Neural cell (in vitro differentiated cells): ENCODE results near the gene FIGNL2. TPM values are rescaled to one million over a fixed set of nuclear protein-coding genes. Genes with fewer than 3 reads are reported as not detected.

Experiments used
- H2AFZ ChIP-seq: fragments of 200-600, 300-800 bp; sonication (generic), shearing (Covaris generic); 2 replicates; pipeline ENCODE4 v1.6.0; 2014; ENCODE audit warnings: low read depth, mild to moderate bottlenecking, antibody characterized with exemption, low read length, moderate library complexity
- H3F3A ChIP-seq: fragments of 200-600 bp; shearing (Covaris generic); 2 replicates; pipeline ENCODE4 v1.6.1; 2016; ENCODE audit warnings: mild to moderate bottlenecking, moderate library complexity, mixed read lengths, antibody characterized with exemption, low read length; ENCODE audit not compliant: insufficient read depth, poor library complexity, severe bottlenecking
- H3K27ac ChIP-seq: fragments of 200-600, 300-800 bp; sonication (generic), shearing (Covaris generic); 2 replicates; pipeline ENCODE4 v1.5.1; 2014; ENCODE audit warnings: mild to moderate bottlenecking, low read length, moderate library complexity
- H3K27me3 ChIP-seq: fragments of 300-800, 200-600 bp; sonication (generic), shearing (Covaris generic); 2 replicates; pipeline ENCODE4 v1.6.0; 2014; ENCODE audit warnings: mild to moderate bottlenecking, low read depth, low read length, moderate library complexity; ENCODE audit not compliant: insufficient read depth
- H3K36me3 ChIP-seq: fragments of 300-800, 200-600 bp; sonication (generic), shearing (Covaris generic); 2 replicates; pipeline ENCODE4 v1.5.1; 2014; ENCODE audit warnings: mild to moderate bottlenecking, antibody characterized with exemption, low read length, moderate library complexity; ENCODE audit not compliant: insufficient read depth
- H3K4me2 ChIP-seq: fragments of 300-800, 200-600 bp; sonication (generic), shearing (Covaris generic); 2 replicates; pipeline ENCODE4 v1.6.0; 2014; ENCODE audit warnings: mild to moderate bottlenecking, low read length
- H3K4me3 ChIP-seq: fragments of 300-800, 200-600 bp; sonication (generic), shearing (Covaris generic); 2 replicates; pipeline ENCODE4 v1.5.1; 2014; ENCODE audit warnings: mild to moderate bottlenecking, low read length, moderate library complexity
- H3K79me2 ChIP-seq: fragments of 200-600 bp; shearing (Covaris generic); replicated peaks from 2 replicates; pipeline ENCODE4 v1.6.0; 2014; ENCODE audit warnings: mild to moderate bottlenecking, low read length, moderate library complexity; ENCODE audit not compliant: insufficient read depth
- H3K9ac ChIP-seq: fragments of 300-800, 200-600 bp; sonication (generic), shearing (Covaris generic); 2 replicates; pipeline ENCODE4 v1.6.1; 2016; ENCODE audit warnings: mild to moderate bottlenecking, low read length, mixed read lengths
- H3K9me2 ChIP-seq: fragments of 200-600 bp; shearing (Covaris generic); 2 replicates; pipeline ENCODE4 v1.6.1; 2016; ENCODE audit warnings: mild to moderate bottlenecking, low read length, mixed read lengths; ENCODE audit not compliant: insufficient read depth
- H3K9me3 ChIP-seq: fragments of 200-600, 300-800 bp; sonication (generic), shearing (Covaris generic); 2 replicates; pipeline ENCODE4 v1.6.1; 2016; ENCODE audit warnings: mild to moderate bottlenecking, mixed run types, low read length, moderate library complexity, mixed read lengths
- H4K20me1 ChIP-seq: fragments of 200-600 bp; shearing (Covaris generic); 2 replicates; pipeline ENCODE4 v1.6.1; 2016; ENCODE audit warnings: mild to moderate bottlenecking, mixed run types; ENCODE audit not compliant: insufficient read depth
- CTCF ChIP-seq: fragments of 450-650 bp; IDR thresholded peaks from 2 replicates; pipeline ENCODE4 v1.5.1; 2014; ENCODE audit warnings: antibody characterized with exemption, mild to moderate bottlenecking, moderate library complexity; ENCODE audit not compliant: poor library complexity, severe bottlenecking
- EP300 ChIP-seq: fragments of 450-650 bp; conservative IDR thresholded peaks from 2 replicates; pipeline ENCODE4 v1.6.1; 2014; ENCODE audit warnings: antibody characterized with exemption, mild to moderate bottlenecking, moderate library complexity; ENCODE audit not compliant: poor library complexity, severe bottlenecking
- EZH2 ChIP-seq: fragments of 200-600, 300-800 bp; shearing (Covaris generic), sonication (generic); IDR thresholded peaks from 2 replicates; pipeline ENCODE4 v1.6.1; 2014; ENCODE audit warnings: antibody characterized with exemption, low read length, borderline replicate concordance, mild to moderate bottlenecking; ENCODE audit not compliant: insufficient read depth, poor library complexity, severe bottlenecking
- MXI1 ChIP-seq: fragments of 450-650 bp; conservative IDR thresholded peaks from 2 replicates; pipeline ENCODE4 v1.6.1; 2014; ENCODE audit warnings: antibody characterized with exemption, mild to moderate bottlenecking; ENCODE audit not compliant: poor library complexity, severe bottlenecking
- POLR2AphosphoS5 ChIP-seq: IDR thresholded peaks from 2 replicates; pipeline ENCODE4 v1.6.1; 2012
- RAD21 ChIP-seq: fragments of 450-650 bp; conservative IDR thresholded peaks from 2 replicates; pipeline ENCODE4 v1.6.1; 2014; ENCODE audit warnings: antibody characterized with exemption, mild to moderate bottlenecking, moderate library complexity
- SMC3 ChIP-seq: fragments of 450-650 bp; conservative IDR thresholded peaks from 2 replicates; pipeline ENCODE4 v1.6.1; 2014; ENCODE audit warnings: antibody characterized with exemption, mild to moderate bottlenecking, moderate library complexity; ENCODE audit not compliant: poor library complexity
- TAF1 ChIP-seq: IDR thresholded peaks from 2 replicates; pipeline ENCODE4 v1.6.1; 2012; ENCODE audit warnings: low read depth
- polyA plus RNA-seq: library from polyadenylated mRNA; depleted of rRNA; stranded (reverse); fragments of >200 nt; gene quantifications from 2 replicates; pipeline ENCODE4 v1.2.3, GENCODE V29; 2014
- TF ChIP-seq, protein P1 (sequence below): IDR thresholded peaks from 2 replicates; pipeline ENCODE4 v1.6.1; 2012; ENCODE audit warnings: borderline replicate concordance

FIGNL2 gene
- polyA plus RNA-seq, 1 donor from 2014 or later: 0.21 TPM

DNA sequence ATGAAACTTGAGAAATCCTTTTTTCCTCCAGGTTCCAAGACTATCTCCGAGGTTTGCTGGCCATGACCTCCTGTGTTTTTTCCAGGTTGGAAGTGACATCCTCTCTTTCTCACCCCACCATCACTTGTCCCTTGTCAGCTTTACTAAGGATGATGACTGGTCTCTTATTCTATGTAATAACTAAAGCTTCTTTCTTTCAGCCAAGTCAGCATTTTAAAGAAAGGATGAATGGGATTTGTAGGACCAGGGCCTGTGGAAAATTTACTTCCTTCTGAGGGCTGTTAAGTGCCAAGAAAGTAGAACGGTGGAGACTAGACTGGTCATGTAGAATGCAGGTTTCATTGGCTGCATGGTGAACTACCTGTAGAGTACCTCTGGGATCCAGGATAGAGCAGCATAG, 73.6 kb downstream of the FIGNL2 start:
- Histone ChIP-seq H4K20me1 (no peaks in the 10 kb centered on the region), H3K27me3 (no peaks in the 10 kb centered on the region), H3K4me3 (no peak overlapping the region), H3K27ac (no peak overlapping the region), H3K9me3 (no peaks in the 10 kb centered on the region), H3K79me2 (no peaks in the 10 kb centered on the region), H3K4me2 (no peak overlapping the region), H3F3A (no peaks in the 10 kb centered on the region), H3K9ac (no peak overlapping the region), H3K9me2 (no peaks in the 10 kb centered on the region), H2AFZ (no peak overlapping the region), H3K36me3 (peaks cover 13% of the 10 kb centered on the region)
- TF ChIP-seq EP300 (no peak), MXI1 (no peak), RAD21 (no peak), SMC3 (no peak), TAF1 (no peak), POLR2AphosphoS5 (no peak), EZH2 (no peak), CTCF (no peak)
- TF ChIP-seq, protein P1, sequence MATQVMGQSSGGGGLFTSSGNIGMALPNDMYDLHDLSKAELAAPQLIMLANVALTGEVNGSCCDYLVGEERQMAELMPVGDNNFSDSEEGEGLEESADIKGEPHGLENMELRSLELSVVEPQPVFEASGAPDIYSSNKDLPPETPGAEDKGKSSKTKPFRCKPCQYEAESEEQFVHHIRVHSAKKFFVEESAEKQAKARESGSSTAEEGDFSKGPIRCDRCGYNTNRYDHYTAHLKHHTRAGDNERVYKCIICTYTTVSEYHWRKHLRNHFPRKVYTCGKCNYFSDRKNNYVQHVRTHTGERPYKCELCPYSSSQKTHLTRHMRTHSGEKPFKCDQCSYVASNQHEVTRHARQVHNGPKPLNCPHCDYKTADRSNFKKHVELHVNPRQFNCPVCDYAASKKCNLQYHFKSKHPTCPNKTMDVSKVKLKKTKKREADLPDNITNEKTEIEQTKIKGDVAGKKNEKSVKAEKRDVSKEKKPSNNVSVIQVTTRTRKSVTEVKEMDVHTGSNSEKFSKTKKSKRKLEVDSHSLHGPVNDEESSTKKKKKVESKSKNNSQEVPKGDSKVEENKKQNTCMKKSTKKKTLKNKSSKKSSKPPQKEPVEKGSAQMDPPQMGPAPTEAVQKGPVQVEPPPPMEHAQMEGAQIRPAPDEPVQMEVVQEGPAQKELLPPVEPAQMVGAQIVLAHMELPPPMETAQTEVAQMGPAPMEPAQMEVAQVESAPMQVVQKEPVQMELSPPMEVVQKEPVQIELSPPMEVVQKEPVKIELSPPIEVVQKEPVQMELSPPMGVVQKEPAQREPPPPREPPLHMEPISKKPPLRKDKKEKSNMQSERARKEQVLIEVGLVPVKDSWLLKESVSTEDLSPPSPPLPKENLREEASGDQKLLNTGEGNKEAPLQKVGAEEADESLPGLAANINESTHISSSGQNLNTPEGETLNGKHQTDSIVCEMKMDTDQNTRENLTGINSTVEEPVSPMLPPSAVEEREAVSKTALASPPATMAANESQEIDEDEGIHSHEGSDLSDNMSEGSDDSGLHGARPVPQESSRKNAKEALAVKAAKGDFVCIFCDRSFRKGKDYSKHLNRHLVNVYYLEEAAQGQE: no peak

GRCh38 chr12:51773145-51773869, 75.2 kb downstream of the FIGNL2 start:
- no peak overlapping the region for H3K27ac ChIP-seq
- no peaks in the 10 kb centered on the region for H3K9me3 ChIP-seq
- H3K4me3 ChIP-seq: no peak overlapping the region
- no peaks in the 10 kb centered on the region for H3F3A ChIP-seq
- H4K20me1 ChIP-seq: no peaks in the 10 kb centered on the region
- H3K79me2 ChIP-seq: no peaks in the 10 kb centered on the region
- no peak overlapping the region for H3K4me2 ChIP-seq
- TF ChIP-seq CTCF (no peak), TAF1 (no peak), MXI1 (no peak), EP300 (no peak), RAD21 (no peak), EZH2 (no peak), SMC3 (no peak), POLR2AphosphoS5 (no peak)
- TF ChIP-seq, protein P1: no peak
- peaks cover 26% of the 10 kb centered on the region for H3K36me3 ChIP-seq
- H2AFZ ChIP-seq: no peak overlapping the region
- no peak overlapping the region for H3K9ac ChIP-seq
- H3K9me2 ChIP-seq: no peaks in the 10 kb centered on the region
- no peaks in the 10 kb centered on the region for H3K27me3 ChIP-seq
